Peyer's patch (tissue), 4 donors: Measurements from ENCODE around the gene NRF1. TPM values are rescaled to one million over a fixed set of nuclear protein-coding genes. Genes with fewer than 3 reads are reported as not detected.
"Not testable (repeated sequence)": the region's sequence is repeated elsewhere in the genome, so short reads cannot be mapped to it uniquely, and the experiment has no call there.

Experiments
- DNase-seq, 3 donors: peaks; one replicate each; pipeline ENCODE4 v3.0.0-alpha.2; 2017 to 2019
- H3K27ac ChIP-seq, 4 donors: fragments of 200-600 bp; sonication (generic); one replicate each; pipeline ENCODE4 v1.5.1; 2016 to 2019
- H3K27me3 ChIP-seq, 2 donors: fragments of 200-600 bp; sonication (generic); one replicate each; pipeline ENCODE4 v1.5.1; 2019
- H3K36me3 ChIP-seq, 3 donors: fragments of 200-600 bp; sonication (generic); one replicate each; pipeline ENCODE4 v1.5.1; 2016 to 2019
- H3K4me1 ChIP-seq, 4 donors: fragments of 200-600 bp; sonication (generic); one replicate each; pipeline ENCODE4 v1.5.1; 2016 to 2019
- H3K4me3 ChIP-seq, 4 donors: fragments of 200-600 bp; sonication (generic); 1 replicate in 3 of 4; 2 replicates in 1 of 4; pipeline ENCODE4 v1.5.1; 2016 to 2019; ENCODE audit warnings: mild to moderate bottlenecking in 1 of 4
- H3K9me3 ChIP-seq, 4 donors: fragments of 200-600 bp; sonication (generic); one replicate each; pipeline ENCODE4 v1.5.1; 2016 to 2019; ENCODE audit warnings: mild to moderate bottlenecking in 1 of 4
- POLR2A ChIP-seq, 2 donors: fragments of 450-650 bp; IDR thresholded peaks; one replicate each; pipeline ENCODE4 v1.5.1; 2017; ENCODE audit warnings: antibody characterized with exemption in 2 of 2, mild to moderate bottlenecking in 2 of 2, moderate library complexity in 2 of 2
- total RNA-seq, 4 donors: library from RNA; depleted of rRNA; stranded (reverse); fragments of >200 nt; gene quantifications; one replicate each; pipeline ENCODE4 v1.1.0, GENCODE V29; 2016
- TF ChIP-seq, protein P1 (sequence below), 6 experiments: fragments of 450-650 bp in 4 of 6; fragments of 200-600 bp in 2 of 6; sonication (generic) in 1 of 6; IDR thresholded peaks; one replicate each; pipeline ENCODE4 v1.5.1; 2017 to 2019; ENCODE audit warnings: antibody characterized with exemption in 6 of 6, mild to moderate bottlenecking in 3 of 6, moderate library complexity in 1 of 6

Gene NRF1
- total RNA-seq, 4 donors from 2014 or later, result 11.2 to 27.2 (median 16.5) TPM

DNA sequence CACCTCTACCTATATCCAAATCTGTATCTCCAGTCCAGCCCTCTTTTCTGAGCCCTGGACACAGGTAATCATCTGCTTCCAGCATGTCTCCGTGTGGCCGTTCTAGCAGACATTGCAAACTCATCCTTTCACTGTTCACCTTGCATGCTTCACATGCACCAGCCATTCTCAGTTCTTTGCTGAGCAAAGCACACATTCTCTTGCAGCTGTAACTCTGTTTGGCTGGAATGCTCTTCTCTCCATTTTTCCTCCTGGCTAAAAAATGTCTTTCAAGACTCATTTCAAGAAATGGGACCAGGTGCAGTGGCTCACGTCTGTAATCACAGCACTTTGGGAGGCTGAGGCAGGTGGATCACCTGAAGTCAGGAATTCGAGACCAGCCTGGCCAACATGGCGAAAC is 40.3 kb upstream of the NRF1 start:
- H3K9me3 ChIP-seq, result peaks cover 0 to 5% (median 0%) of the 10 kb centered on the region in 4 donors
- H3K27ac ChIP-seq, result no peak overlapping the region
- H3K4me1 ChIP-seq, result no peaks in the 10 kb centered on the region
- no peak for DNase-seq
- no peaks in the 10 kb centered on the region for H3K36me3 ChIP-seq
- H3K27me3 ChIP-seq, result no peaks in the 10 kb centered on the region
- TF ChIP-seq, protein P1, sequence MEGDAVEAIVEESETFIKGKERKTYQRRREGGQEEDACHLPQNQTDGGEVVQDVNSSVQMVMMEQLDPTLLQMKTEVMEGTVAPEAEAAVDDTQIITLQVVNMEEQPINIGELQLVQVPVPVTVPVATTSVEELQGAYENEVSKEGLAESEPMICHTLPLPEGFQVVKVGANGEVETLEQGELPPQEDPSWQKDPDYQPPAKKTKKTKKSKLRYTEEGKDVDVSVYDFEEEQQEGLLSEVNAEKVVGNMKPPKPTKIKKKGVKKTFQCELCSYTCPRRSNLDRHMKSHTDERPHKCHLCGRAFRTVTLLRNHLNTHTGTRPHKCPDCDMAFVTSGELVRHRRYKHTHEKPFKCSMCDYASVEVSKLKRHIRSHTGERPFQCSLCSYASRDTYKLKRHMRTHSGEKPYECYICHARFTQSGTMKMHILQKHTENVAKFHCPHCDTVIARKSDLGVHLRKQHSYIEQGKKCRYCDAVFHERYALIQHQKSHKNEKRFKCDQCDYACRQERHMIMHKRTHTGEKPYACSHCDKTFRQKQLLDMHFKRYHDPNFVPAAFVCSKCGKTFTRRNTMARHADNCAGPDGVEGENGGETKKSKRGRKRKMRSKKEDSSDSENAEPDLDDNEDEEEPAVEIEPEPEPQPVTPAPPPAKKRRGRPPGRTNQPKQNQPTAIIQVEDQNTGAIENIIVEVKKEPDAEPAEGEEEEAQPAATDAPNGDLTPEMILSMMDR (IDR thresholded peaks at IDR 0.05), result no peak
- TF ChIP-seq POLR2A (IDR thresholded peaks at IDR 0.05), result no peak
- no peak overlapping the region for H3K4me3 ChIP-seq

DNA sequence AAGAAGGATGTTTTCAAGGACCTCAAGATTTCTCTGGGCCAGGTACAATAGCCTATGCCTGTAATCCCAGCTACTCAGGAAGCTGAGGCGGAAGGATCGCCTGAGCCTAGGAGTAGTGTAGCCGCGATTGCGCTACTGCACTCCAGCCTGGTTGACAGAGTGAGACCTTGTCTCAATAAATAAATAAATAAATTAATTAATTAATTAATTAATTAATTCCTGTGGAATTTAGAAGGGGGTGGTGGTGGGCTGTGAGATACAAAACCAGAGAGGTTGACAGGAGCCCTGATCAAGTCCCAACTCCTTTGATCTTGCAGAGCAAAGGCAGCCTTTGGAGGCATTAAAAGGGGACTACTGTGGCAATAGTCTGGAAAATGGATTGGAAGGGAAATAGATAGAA is 39.3 kb upstream of the NRF1 start:
- Histone ChIP-seq H3K4me1 (no peaks in the 10 kb centered on the region), H3K27me3 (no peaks in the 10 kb centered on the region), H3K9me3 (peaks cover 0 to 3% (median 0%) of the 10 kb centered on the region in 4 donors), H3K27ac (no peak overlapping the region), H3K4me3 (no peak overlapping the region), H3K36me3 (no peaks in the 10 kb centered on the region)
- TF ChIP-seq POLR2A (IDR thresholded peaks at IDR 0.05), result no peak
- TF ChIP-seq, protein P1 (IDR thresholded peaks at IDR 0.05), result no peak
- no peak for DNase-seq

DNA sequence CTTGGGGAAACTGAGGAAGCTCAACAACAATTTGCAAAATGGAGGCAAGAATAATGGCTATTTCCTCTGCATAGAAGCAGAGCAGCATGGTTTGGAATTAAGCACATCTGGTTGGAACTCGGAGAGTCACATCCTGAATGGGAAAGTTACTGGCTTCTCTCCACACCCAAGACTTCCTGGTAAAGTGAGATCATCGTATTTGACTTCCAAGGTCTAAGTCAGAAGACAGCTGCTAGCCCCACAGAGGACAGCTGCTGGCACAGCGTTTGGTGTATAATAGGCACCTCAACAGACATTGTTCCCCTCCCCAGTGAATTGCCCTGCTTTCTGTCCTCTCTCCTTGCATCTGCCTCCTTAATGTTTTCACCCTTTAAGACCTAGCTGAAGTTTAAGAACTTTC is 37.0 kb upstream of the NRF1 start:
- Histone ChIP-seq H3K9me3 (peaks cover 0 to 9% (median 3%) of the 10 kb centered on the region in 4 donors), H3K27me3 (no peaks in the 10 kb centered on the region), H3K27ac (no peak overlapping the region), H3K36me3 (no peaks in the 10 kb centered on the region), H3K4me3 (no peak overlapping the region), H3K4me1 (no peaks in the 10 kb centered on the region)
- no peak for DNase-seq
- TF ChIP-seq, protein P1 (IDR thresholded peaks at IDR 0.05), result no peak
- no peak for TF ChIP-seq POLR2A (IDR thresholded peaks at IDR 0.05)

DNA sequence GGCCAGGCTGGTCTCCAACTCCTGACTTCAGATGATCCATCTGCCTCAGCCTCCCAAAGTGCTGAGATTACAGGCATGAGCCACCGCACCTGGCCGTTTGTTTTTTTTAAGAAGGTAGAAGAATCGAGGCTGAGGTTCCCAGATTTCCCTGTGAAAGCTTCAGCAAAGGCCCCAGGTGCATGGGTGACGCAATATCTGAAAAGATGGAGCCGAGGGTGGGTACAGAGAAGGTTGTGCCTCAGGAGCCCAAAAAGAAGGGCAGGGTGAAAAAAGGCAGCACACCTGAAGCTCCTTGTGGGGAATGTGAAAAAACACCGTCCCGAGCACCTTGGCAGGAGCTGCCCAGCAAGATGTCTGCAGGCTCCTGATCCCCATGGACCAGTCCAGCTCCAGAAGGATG is 35.8 kb upstream of the NRF1 start:
- DNase-seq, result no peak
- TF ChIP-seq, protein P1 (IDR thresholded peaks at IDR 0.05), result no peak
- no peak for TF ChIP-seq POLR2A (IDR thresholded peaks at IDR 0.05)
- H3K9me3 ChIP-seq, result peaks cover 0 to 9% (median 3%) of the 10 kb centered on the region in 4 donors
- no peaks in the 10 kb centered on the region for H3K27me3 ChIP-seq
- no peaks in the 10 kb centered on the region for H3K4me1 ChIP-seq
- no peak overlapping the region for H3K27ac ChIP-seq
- H3K36me3 ChIP-seq, result no peaks in the 10 kb centered on the region
- H3K4me3 ChIP-seq, result no peak overlapping the region

DNA sequence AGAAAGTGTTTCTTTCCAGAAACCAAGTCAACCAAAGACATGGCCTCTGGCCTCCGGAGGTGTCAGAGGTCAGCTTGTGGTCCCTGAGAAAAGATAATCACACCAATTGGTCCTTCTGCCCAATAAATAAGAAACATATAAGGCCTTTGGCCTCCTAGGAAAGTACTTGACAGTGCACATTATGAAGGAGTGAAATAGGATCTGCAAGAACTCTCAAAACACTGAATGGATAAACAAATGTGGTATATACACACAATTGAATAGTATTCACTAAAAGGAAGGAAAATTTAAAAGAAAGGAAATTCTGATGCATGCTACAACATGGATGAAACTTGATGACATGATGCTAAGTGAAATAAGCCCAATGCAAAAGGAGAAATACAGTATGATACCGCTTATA is 35.4 kb upstream of the NRF1 start:
- no peak for DNase-seq
- H3K27me3 ChIP-seq, result no peaks in the 10 kb centered on the region
- H3K4me3 ChIP-seq, result no peak overlapping the region
- TF ChIP-seq POLR2A (IDR thresholded peaks at IDR 0.05), result no peak
- TF ChIP-seq, protein P1 (IDR thresholded peaks at IDR 0.05), result no peak
- no peaks in the 10 kb centered on the region for H3K4me1 ChIP-seq
- no peak overlapping the region for H3K27ac ChIP-seq
- peaks cover 0 to 9% (median 3%) of the 10 kb centered on the region in 4 donors for H3K9me3 ChIP-seq
- H3K36me3 ChIP-seq, result no peaks in the 10 kb centered on the region

DNA sequence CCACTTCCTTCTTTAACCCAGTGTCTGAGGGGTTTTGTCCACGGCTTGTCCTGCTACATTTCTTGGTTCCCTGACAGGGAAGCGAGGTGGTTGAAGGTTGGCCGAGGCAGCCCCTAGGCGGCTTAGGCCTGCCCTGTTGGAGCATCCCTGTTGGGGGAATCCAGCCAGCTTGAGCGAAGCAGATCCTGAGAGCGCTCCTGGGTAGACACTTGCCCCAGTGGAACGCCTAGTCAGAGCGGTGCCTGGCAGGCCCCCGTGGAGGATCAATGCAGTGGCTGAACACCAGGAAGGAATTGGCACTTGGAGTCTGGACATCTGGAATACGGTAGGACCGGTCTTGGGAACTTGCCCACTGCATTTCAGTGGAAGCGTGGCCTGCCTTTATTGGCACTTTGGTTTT is 32.7 kb upstream of the NRF1 start:
- Histone ChIP-seq H3K4me1 (no peaks in the 10 kb centered on the region), H3K36me3 (no peaks in the 10 kb centered on the region), H3K4me3 (no peak overlapping the region), H3K9me3 (peaks cover 0 to 9% (median 3%) of the 10 kb centered on the region in 4 donors), H3K27me3 (no peaks in the 10 kb centered on the region), H3K27ac (no peak overlapping the region)
- TF ChIP-seq, protein P1 (IDR thresholded peaks at IDR 0.05), result no peak
- TF ChIP-seq POLR2A (IDR thresholded peaks at IDR 0.05), result no peak
- no peak for DNase-seq

DNA sequence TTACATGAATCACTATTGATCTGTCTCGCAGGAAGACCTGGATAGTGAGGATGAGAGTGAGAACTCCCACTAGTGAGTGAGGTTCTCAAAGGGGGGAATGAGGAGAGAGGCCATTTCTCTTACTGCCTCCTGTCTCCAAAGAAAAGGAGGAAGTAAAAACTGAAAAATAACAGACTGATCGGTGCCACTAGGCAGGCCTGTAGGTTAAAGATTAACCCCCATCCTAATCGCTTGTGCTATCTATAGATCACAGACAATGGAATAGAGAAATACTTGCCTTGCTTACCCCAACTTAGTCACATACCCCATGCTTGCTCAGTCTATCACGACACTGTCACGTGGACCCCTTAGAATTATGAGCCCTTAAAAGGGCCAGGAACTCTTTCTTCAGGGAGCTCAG is 25.3 kb upstream of the NRF1 start:
- H3K4me1 ChIP-seq, H3K27me3 ChIP-seq, H3K4me3 ChIP-seq, H3K27ac ChIP-seq, DNase-seq, H3K36me3 ChIP-seq: not testable (repeated sequence)
- peaks cover 0 to 32% (median 9%) of the 10 kb centered on the region in 4 donors for H3K9me3 ChIP-seq
